K562 (cell line): ENCODE results near the gene TRAF7. TPM values are rescaled to one million over a fixed set of nuclear protein-coding genes. Genes with fewer than 3 reads are reported as not detected.

Experiments
- DPF2 ChIP-seq: fragments of 450-650 bp; IDR thresholded peaks from 2 replicates; pipeline ENCODE4 v1.6.1; 2016
- HNRNPK ChIP-seq: fragments of 200-400 bp; formaldehyde crosslinking; IDR thresholded peaks from one replicate; pipeline ENCODE4 v1.6.1; 2018; ENCODE audit warnings: mild to moderate bottlenecking, low read depth, low read length; ENCODE audit not compliant: poor library complexity, severe bottlenecking
- NR4A1 ChIP-seq, 2 experiments: fragments of 250-450 bp in 1 of 2; fragments of 450-650 bp in 1 of 2; sonication (Bioruptor Pico) in 1 of 2; IDR thresholded peaks; 2 replicates each; pipeline versions ENCODE4 v1.4.0 to v1.6.1; 2016 to 2020; ENCODE audit warnings: mild to moderate bottlenecking in 2 of 2, missing compliant biosample characterization in 1 of 2, missing genetic modification characterization in 1 of 2, moderate library complexity in 1 of 2
- polyA plus RNA-seq, 8 experiments: library from polyadenylated mRNA; depleted of rRNA in 4 of 8; stranded (reverse) in 5 of 8; unstranded in 3 of 8; fragments of >200 nt; fragmentation: Nextera tagmentation in 2 of 8; fragmentation: Illumina TruSeq in 1 of 8; extraction: Ambion mirVana in 2 of 8; extraction: Trizol in 1 of 8; gene quantifications; 2 replicates each; pipeline versions ENCODE4 v1.2.1 to v1.2.3, GENCODE V29; 2011 to 2014; ENCODE audit warnings: inconsistent platforms in 1 of 8, missing spikeins in 1 of 8
- total RNA-seq, 7 experiments: library from RNA; depleted of rRNA in 6 of 7; stranded (reverse); fragments of >200 nt in 6 of 7; fragmentation: Illumina TruSeq in 2 of 7; extraction: Trizol in 2 of 7; gene quantifications; 2 replicates each; pipeline versions ENCODE4 v1.2.1 to v1.2.3, GENCODE V29; 2011 to 2021; ENCODE audit warnings: low replicate concordance in 1 of 7
- TF ChIP-seq, protein P1 (sequence below), 2 experiments: fragments of 450-650 bp; IDR thresholded peaks; 2 replicates each; pipeline ENCODE4 v1.6.1; 2016; ENCODE audit warnings: mild to moderate bottlenecking in 2 of 2, borderline replicate concordance in 1 of 2, low read depth in 1 of 2, moderate library complexity in 1 of 2
- TF ChIP-seq, protein P2 (sequence below): fragments of 450-650 bp; formaldehyde crosslinking; IDR thresholded peaks from 2 replicates; pipeline ENCODE4 v1.4.0; 2022; ENCODE audit warnings: missing genetic modification characterization

TRAF7 gene
- total and polyA plus RNA-seq, 9 of the 15 experiments (the other 6 are each of a cell fraction or from before 2014, with no cell fraction given) = 1.1 to 113 (median 41.6) TPM

DNA sequence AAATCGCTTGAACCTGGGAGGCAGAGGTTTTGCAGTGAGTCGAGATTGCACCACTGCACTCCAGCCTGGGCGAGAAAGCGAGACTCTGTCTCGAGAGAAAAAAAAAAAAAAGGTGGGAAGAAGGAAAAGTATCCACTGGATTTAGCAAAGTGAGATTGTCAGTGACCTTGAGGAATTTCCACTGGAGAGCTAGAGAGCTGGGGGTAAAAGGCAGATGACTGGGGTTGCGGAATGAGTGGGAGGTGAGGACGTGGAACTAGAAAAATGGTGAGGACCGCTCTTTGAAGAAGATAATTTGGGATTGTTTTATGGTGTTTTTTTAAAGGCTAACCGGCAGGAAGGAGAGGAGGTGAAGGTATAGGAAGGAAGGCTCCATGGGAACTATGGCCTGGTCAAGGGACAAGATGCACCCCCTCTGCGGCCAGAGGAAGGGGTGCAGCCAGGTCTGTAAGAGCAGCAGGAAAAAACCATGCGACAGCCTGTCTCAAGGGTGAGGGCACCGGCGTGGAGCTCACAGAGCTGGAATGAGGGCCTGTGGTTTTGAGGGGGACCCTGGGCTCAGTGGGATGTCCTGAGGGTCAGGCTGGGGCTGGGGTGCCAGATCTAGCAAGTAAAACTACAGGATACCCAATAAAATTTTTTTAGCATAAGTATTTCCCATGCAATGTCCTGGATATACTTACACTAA lies 49.0 kb downstream of the TRAF7 start (continued):
- TF ChIP-seq, protein P1, sequence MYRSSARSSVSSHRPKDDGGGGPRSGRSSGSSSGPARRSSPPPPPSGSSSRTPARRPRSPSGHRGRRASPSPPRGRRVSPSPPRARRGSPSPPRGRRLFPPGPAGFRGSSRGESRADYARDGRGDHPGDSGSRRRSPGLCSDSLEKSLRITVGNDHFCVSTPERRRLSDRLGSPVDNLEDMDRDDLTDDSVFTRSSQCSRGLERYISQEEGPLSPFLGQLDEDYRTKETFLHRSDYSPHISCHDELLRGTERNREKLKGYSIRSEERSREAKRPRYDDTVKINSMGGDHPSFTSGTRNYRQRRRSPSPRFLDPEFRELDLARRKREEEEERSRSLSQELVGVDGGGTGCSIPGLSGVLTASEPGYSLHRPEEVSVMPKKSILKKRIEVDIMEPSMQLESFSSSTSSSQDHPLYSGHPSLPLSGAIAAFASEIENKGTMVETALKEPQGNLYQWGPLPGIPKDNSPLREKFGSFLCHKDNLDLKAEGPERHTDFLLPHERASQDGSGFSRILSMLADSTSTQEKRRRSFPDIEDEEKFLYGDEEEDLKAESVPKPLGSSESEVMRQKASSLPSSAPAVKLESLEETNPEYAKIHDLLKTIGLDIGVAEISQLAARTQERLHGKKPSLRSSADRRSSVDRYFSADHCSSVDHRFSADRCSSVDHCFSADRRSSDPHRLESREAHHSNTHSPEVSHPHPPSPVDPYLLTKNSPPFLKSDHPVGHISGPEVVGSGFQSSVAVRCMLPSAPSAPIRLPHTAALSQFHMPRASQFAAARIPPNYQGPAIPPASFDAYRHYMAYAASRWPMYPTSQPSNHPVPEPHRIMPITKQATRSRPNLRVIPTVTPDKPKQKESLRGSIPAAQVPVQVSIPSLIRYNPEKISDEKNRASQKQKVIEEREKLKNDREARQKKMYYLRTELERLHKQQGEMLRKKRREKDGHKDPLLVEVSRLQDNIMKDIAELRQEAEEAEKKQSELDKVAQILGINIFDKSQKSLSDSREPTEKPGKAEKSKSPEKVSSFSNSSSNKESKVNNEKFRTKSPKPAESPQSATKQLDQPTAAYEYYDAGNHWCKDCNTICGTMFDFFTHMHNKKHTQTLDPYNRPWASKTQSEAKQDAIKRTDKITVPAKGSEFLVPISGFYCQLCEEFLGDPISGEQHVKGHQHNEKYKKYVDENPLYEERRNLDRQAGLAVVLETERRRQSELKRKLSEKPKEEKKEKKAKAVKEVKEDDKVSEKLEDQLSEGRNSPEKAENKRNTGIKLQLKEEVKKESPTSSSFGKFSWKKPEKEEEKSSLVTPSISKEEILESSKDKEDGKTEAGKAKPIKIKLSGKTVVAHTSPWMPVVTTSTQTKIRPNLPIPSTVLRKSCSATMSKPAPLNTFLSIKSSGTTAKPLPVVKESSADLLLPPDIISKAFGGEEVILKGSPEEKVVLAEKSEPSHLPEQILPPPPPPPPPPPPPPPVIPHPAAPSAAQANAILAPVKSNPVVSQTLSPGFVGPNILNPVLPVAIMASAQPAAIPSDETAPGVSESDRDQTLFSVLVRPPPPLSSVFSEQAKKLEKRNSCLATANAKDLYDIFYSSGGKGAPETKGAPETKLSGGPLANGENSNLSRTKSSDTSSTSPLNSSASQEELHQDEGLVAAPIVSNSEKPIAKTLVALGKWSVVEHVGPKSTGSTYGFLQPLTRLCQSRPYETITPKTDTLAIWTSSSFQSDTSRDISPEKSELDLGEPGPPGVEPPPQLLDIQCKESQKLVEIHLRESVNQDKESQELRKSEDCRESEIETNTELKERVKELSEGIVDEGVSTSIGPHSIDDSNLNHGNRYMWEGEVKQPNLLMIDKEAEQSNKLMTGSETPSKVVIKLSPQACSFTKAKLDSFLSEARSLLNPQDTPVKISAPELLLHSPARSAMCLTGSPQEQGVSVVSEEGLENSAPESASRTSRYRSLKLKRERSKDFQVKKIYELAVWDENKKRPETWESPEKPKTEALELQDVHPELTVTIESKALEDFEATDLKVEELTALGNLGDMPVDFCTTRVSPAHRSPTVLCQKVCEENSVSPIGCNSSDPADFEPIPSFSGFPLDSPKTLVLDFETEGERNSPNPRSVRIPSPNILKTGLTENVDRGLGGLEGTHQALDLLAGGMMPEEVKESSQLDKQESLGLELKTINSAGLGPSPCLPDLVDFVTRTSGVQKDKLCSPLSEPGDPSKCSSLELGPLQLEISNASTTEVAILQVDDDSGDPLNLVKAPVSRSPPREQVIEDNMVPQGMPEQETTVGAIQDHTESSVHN (IDR thresholded peaks at IDR 0.05; ENCODE audit: borderline replicate concordance in 1 of 2, low read depth in 1 of 2) = no peak
- TF ChIP-seq HNRNPK = no peak
- TF ChIP-seq, protein P2, sequence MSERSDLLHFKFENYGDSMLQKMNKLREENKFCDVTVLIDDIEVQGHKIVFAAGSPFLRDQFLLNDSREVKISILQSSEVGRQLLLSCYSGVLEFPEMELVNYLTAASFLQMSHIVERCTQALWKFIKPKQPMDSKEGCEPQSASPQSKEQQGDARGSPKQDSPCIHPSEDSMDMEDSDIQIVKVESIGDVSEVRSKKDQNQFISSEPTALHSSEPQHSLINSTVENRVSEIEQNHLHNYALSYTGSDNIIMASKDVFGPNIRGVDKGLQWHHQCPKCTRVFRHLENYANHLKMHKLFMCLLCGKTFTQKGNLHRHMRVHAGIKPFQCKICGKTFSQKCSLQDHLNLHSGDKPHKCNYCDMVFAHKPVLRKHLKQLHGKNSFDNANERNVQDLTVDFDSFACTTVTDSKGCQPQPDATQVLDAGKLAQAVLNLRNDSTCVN (CRISPR knock-in tag) = no peak
- TF ChIP-seq NR4A1 (CRISPR knock-in tag; IDR thresholded peaks at IDR 0.05) = 0 out of 2 replicates have a peak, but pooled peaks have one; percentile 20
- TF ChIP-seq NR4A1 (tag; IDR thresholded peaks at IDR 0.05) = no peak
- no peak for TF ChIP-seq DPF2
